NCI-H146 treated with DMSO at 0.1 percent for 48 hours (cell line): ENCODE results near the gene FANCI.

Experiments used
- DNase-seq: peaks from one replicate; lab custom pipeline; 2025; ENCODE audit not compliant: unreplicated experiment; lab: John Stamatoyannopoulos, UW

The FANCI gene

DNA sequence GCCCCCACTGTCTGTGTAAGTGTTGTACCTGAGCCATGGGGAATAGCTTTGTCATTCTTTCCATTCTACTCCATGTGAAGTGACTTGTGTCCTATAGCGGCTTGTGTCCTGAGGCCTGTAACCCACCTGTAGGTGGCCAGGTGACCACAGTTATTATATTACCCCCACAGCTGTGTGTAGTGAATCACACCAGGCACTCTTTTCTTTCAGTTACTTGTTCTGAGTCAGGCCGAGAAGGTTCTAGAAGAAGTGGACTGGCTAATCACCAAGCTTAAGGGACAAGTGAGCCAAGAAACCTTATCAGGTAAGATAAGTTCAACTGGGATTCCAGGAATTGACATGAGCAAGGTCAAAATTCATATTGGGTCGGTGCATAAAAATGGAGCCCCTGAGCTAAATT lies 61.6 kb downstream of the FANCI start:
- DNase-seq: no peak

DNA sequence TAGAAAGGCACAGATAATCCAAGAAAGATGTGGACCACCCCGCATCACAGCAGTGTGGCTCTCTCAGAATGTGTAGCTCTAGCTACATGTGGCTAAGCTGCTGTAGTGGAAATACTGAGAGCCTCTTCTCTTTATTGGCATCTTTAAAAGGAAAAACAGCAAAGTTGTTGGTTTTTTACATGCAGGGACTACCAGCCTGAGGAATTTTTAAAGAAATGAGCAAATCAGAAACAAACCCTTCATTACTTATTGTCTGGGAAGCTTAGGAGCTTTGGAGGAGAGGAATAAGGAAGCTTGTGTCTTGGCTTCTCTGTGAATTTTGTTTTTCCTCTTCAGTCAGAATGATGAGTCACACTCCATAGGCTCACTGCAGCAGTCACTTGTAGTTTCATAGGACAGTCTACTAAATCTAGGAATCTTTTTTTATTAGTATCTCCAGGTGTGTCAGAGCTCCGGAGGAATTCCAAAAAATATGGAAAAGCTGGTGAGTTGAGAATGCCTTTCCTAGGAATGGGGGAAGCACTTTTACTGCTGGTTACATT lies 63.3 kb downstream of the FANCI start:
- no peak for DNase-seq

DNA sequence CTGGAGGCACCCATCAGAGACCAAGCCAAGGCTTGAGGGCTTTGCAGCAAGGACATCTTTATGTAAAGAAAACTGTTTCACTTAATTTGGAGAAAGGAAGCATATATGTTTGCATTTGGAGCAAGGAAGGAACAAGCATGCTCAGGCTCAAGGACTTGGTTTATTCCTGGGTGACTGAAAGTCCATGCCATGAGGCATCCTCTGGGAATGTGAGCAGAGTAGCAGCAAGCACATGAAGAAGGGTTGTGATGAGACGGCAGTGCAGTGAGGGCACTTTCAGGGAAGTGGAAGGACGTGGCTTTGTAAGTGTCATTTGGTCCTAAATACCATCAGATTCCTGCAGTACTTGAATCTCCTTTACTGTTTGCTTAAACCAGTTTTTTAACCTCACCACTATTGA lies 64.0 kb downstream of the FANCI start:
- no peak for DNase-seq

DNA sequence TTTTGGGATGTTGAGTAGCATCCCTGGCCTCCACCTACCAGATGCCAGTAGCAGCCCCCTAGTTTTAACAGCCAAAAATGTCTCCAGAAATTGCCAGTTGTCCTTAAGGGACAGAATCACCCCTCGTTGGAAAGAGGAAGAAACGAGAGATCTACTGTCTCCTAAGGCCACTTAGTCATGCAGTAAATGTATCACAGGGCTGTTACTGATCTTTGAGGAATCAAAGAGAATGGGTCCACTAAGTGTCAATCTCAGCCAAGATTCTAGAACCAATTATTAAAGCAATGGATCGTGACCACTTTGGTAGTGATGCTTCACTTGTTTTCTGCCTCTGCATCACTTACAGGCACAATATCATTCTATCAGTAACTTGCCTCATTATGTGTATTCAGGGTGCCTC lies 64.5 kb downstream of the FANCI start:
- no peak for DNase-seq

DNA sequence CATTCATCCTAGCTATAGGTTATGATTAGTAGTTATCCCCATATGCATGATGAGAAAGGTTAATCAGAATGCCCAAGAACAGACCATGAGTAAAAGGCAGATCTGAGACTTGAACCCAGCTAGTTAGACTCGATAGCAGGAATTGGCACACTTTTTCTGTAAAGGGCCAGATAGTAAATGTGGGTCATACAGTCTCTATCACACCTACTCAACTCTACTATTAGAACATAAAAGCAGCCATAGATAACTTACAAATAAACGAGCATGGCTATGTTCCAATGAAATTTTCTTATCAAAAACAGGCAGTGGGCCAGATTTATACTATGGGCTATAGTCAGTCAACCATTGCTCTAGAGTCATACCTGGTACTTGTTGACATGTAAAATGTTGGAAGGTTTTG lies 66.2 kb downstream of the FANCI start:
- DNase-seq: no peak

DNA sequence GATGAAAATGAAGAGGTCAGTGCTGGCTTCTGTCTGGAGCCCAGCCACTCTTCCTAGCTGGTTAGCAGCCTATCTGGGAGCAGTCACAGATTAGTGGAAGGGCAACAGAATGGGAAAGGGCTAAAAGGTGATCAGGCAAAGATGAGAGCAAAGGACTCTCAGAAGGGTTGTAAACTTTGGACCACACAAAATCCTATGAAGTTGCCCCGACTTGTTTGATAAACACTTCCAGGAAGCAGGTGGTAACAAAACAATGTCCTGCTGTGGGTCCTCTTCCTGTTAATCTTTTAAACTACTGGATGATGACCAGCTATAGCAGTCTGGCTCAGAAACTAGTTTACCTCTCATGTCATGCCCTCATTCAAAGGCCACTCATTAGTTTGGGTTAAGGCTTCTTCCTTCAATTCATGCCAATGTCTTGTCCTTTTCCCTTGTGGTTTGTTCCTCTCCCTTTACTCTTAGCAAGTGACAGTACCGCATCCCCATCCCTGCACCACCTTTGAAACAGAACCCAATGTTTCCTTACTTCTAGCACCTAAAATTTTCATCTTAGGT lies 71.7 kb downstream of the FANCI start:
- no peak for DNase-seq

DNA sequence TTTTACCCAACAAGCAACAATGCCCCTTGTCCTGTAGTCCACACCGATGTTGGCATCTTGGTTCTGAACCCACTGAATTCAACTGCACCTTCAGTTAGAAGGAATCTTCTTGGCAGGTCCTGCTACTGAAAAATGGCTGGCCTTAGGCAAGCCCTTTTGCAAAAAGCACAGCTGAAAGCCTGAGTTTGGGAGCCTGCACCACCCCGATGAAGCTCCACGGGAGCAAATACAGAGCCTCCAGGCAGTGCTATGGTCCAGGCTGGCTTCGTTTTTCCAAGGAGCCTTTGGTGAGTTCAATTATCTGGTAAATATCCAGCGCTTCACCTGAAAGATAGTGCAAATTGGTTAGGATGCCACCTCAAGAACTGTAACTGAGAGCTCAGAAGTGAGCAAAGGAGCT lies 72.7 kb downstream of the FANCI start:
- DNase-seq: no peak

DNA sequence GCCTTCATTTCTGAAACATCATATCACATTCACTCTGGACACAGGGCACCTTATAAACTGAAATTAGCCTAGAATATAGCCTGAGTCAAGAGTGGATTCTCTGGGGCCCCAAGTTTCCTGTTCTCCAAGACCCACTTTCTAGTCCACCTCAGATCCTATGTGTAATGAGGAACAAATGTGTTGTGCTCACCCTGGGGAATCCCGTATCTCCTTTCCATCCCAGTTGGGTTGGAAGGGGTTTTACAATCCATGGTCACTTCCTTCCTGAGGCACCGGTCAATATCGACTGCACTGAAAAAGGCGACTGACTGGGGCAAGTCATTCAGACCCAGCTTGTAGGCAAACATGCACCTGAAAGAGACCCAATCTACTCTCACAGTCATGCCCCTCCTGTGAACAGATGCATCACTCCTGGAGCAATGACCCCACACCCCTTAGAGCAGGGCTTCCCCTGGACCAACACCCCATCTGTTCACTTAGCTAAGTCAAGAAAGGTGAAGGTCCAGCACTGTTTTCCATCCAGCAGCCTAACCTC lies 73.5 kb downstream of the FANCI start:
- DNase-seq: no peak

DNA sequence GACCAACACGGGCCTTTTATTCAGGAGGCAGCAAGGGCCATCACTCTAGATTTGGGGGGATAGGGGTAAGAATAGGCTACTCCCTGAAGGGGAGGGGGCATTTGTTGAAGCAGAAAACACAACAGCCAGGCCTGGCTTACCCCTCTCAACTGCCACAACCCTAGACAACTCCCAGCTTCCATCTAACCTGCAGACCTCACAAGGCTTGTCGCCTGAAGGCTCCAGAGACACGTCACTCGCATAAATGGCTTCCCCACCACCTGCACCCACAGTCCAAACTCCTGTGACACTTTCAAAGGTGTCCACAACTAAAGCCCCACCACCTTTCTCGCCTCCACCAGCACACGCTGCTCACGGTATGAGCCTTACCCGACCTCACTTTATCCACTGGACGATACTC lies 75.9 kb downstream of the FANCI start:
- no peak for DNase-seq

DNA sequence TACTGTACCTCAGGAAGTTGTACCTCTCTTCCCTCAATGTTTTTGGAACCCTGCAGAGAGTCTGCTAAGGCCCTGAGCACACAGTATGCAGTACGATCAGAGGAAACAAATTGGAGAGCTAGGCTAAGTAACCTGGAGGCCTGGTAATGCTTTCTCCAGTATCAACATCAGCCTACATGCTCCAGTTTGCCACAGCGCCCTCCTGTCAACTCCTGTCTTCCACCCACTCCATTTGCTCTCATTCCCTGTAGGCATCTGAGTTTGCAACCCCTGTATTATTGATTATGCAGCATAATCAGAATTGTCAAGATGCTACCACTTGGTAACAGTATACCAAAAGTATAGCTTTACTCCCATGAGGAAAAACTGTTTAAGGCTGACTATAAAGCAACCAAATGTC lies 76.4 kb downstream of the FANCI start:
- no peak for DNase-seq

DNA sequence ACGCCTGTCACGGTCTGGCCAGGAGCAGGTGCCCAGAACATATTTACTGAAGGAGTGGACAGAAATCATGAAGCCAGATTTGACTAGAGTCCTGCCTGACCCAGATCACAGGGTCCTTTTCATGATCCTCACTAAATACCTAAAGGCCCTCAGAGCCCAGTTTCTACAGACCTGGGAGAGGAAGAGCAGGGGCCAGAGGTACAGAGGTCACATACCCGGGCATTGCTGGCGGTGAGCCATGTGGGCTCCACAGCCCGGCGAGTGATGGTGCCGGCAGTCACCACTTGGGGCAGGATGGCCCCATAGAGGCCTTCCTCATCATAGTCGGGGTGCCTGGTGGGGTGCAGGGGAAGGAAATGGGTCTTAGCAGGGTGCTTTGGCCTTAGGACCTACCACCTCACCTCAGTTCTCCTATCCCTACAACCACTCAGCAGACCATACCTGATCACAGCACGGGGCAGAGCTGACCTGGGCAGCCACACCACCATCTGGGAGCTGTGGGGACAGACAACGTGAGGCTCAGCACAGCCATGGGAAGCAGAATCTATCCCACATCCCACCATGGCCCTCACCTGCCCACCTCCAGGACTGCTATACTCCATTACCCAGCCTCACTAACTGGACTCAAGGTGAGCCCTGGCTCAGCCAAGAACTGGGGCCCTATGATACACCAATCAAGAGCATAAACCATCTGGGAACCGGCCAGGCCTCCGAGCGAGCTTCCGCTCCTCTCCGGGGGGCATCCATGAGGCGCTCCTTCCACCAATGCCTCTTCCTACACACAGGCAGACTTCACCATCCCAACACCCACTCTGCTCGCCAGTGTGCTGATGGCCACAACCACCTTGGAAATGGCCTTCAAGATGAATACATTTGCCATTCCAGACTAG lies 78.0 kb downstream of the FANCI start:
- no peak for DNase-seq

DNA sequence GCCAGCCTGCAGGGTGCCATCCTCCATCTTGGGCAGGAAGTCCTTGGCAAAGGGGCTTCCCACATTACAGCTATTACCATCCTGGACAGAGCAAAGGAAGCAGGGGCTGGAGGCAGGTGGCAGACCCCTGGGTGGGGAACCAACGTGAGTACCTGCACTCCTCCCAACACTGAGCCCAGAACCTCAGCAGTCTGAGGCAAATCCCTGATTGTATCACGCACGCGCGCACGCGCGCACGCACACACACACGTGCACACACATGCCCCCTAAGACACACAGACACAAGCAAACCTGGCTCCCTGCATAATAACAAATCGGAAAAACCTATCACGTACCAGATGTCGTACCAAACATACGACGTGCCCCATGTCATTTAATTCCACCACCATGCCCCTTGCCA lies 79.0 kb downstream of the FANCI start:
- no peak for DNase-seq

DNA sequence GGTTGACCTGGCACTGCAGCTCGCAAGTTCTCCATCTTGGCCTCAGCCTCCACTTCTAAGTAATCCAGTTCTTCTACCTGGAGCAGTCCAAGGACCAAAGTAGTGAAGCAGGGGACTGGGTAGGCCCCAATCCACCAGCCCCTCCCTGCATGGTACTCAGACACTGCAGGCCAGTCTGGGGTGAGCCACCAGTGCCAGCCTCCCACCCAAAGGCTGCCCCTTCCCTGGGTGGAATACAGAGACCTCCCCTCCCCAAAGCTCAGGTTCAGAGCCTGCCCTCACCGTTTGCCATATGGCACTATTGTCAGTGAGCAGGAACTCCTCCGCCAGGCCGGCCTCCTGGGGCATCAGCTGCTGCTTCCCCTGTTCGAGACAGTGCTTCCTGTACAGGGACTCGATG lies 80.0 kb downstream of the FANCI start:
- DNase-seq: no peak

DNA sequence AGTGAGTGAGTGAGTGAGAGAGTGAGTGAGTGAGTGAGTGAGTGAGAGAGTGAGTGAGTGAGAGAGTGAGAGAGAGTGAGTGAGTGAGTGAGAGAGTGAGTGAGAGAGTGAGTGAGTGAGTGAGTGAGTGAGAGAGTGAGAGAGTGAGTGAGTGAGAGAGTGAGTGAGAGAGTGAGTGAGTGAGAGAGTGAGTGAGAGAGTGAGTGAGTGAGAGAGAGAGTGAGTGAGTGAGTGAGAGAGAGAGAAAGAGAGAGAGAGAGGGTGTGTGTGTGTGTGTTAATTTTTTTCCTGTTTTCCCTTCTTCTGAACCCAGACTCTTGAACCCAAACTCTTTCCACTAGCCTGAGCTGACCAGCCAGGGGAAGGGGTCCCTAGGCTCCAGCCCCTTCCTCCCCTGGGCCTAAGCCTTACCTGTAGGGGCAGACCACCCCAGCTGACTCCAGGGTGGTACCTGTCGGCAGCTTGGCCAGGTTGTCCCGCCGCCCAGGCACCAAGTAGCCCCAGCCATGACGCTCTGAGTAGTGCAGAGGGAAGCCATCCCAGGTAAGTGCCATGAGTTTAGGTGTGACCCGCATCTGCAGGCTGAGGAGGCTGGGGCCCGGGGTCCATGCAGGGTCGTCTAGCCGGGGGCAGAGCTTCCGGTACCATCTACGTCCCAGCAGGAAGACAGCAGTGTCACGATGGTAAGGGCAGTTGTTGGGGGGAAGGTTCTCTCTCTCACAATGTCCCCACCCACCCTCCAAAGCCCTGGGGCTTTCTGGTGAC lies 81.4 kb downstream of the FANCI start:
- DNase-seq: no peak

DNA sequence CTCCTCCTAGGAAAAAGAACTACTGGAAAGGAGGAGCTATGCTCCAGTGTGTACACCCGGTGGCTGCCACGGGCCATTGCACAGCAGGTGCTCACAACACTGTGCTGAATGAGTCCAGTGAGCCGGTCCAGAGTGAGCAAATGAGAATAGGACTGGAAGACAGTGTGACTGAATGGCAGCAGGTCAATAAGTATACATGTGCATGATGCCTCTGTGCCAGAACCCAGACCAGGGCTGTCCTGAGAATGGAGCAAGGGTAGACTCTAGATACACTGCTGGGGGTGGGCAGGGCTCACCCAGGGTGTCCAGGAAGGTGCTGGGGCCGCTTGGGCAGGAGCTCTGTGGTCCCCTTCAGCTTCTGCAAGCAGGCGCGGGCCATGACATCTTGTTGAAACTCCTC lies 82.5 kb downstream of the FANCI start:
- no peak for DNase-seq

DNA sequence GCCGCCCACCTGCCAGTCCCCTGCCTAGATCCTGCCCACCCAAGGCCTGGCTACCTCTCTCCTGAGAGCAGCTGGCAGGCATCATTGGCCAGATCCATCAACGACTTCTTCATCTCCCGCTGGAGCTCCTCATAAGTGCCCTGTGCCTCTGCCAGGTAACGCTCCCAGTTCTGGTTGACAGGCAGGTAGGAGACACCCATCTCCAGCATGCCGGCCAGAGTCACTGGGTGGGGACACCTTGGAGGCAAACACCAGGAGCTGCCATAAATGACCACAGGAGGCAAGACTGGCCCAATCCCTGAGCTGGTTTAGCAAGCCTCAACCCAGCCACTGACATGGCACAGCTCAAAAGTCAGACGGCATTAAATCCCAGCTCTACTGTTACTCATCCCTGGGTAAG lies 83.3 kb downstream of the FANCI start:
- DNase-seq: no peak

DNA sequence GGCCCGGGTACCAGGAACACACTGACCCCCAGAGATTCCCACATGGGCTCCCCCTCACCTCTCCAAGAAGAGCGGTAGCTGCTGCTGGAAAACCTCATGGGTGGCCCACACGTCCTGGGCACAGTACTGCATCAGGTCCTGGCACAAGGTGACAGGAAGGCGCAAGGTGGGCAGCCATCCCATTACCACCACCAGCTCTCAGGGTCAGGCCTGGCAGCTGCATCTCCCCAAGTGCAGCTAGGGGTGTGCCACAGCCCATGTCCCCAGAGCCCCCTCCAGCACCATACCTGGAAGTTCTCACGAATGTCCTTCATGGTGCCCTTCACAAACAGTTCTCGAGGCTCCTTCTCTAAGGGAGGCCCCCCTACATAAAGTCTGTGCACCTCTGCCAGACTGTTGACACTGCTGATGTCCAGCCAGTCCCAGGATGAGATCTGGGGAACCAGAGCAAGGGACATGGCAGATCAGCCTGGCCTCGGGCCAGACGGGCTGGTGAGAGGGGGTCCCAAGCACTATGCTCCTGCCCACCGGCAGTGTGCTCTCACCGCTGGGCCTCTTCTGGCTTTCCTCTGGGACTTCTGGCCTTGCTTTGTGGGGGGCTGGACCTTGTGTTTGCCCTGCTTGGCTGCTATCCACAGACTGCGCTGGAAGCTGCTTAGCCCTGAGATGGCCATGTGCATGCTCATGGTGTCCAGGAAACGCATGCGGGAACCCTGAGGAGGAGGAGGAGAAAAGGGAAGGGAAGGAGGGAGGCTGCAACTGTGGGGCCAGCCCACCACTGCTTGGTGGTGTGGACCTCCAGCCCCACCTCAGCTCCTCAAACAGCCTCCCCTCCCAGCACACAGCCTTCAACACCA lies 84.8 kb downstream of the FANCI start:
- no peak for DNase-seq

DNA sequence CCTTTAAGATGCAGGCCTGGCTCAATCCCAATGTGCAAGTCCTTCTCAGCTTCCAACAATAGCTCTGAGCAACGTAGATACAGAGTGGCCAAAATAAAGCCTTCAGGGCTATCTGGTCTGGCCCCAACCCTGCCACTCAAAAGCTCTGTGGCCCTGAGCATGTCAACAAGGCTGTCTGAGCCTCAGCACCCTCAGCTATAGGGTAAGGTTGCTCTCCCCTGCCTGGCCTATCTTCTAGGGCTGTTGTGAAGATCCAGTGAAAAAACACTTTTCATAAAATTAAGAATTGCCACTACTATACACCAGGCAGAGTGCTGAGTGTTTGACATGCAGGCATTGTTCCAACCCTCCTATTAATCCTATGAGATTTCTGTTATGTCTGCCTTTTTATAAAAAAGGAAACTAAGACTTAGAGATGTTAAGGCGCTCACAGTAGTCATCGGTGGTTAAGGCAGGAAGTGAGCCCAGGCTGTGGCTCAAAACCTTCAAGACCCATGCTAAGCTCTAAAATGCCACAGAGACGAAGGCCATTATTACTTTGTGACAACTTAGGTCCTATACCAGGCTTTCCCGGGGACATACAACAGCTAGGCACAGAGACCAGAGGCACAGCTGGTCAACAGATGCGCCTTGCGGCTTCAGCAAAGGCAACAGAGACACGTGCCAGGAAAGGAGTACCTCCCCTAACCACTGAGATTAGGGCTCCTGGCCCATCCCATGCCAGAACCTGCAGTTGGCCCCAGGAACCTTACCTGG lies 85.7 kb downstream of the FANCI start:
- DNase-seq: no peak

DNA sequence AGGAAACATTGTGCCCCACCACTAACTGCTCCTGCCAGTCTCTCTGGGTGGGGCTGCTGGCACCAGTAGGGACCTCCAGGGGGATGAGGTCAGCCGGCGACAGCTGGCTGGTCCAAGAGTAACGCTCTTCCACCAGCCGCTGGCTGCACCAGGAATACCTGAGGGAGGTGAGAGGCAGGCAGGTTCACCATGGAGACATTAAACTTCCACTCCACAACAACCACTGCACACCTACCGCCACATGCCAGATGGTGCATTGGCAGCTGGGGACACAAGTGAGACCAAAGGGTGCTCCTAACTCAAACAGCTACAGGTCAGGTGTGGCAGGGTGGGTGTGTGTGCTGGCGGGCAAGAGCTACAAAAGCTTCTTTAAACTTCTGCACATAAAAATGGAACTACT lies 86.3 kb downstream of the FANCI start:
- DNase-seq: no peak
